CMK (cell line): ENCODE results near the gene PDE6D.

Experiments
- DNase-seq: peaks from one replicate; pipeline ENCODE4 v3.0.0-alpha.2; 2010; ENCODE audit warnings: low read depth

PDE6D gene

DNA sequence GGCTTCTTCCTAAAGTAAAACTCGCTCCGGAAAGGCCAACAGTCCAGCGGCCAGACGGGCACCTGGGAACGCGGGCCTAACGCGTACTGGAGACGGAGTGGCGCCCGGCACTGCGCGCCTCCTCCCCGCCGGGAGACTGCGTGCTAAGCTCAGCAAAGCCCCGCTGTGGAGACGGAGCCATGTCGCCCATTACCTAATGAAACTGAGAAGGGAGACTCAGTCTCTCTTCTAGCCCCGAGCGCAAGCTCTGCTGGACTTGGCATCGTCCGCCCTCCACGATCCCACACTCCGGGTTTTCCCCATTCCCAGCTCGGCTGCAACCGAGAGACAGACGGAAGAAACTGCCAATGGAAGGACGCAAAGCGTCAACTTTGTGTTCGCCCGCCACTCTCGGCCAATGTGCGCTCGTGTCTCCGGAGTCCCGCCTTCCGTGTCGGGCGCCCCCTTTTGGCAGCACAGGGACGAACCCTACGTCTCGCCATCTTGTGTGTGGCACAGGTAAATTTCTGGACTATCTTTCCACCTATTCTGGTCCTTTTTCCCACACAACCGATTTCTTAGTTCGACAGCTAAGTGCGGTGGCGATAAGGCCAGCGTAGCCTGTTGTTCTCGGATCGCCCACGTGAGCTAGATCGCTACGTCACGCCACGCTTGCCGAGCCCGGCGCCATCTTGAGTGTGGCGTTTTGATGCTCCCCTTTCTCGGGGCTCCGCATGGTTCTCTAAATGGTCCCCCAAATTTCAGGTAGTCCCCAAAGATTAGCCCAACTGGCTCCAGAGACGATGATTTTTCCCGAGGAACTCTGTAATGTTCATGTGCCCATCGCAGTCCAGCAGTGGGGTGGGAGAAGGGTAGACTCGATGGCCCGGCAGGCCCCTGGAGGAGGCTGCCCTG, 74.1 kb downstream of the PDE6D start:
- peak; percentile 96 for DNase-seq

DNA sequence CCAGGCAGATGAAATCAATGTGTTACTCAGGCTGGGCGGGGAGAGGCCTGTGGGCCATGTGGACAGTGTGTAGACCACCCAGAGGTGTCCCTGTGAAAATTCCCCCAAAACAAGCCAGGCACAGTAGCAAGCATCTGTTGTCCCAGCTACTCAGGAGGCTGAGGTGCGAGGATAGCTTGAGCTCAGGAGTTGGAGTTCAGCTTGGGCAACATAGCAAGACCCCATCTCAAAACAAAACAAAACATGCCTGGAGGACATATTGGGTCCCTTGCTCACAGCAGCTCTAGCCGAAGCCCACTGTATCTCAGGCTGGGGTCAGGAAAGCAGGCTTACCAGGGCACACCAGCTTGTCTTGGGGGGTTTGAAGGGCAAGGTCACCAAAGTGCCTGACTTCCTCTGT, 77.1 kb downstream of the PDE6D start:
- DNase-seq = no peak

DNA sequence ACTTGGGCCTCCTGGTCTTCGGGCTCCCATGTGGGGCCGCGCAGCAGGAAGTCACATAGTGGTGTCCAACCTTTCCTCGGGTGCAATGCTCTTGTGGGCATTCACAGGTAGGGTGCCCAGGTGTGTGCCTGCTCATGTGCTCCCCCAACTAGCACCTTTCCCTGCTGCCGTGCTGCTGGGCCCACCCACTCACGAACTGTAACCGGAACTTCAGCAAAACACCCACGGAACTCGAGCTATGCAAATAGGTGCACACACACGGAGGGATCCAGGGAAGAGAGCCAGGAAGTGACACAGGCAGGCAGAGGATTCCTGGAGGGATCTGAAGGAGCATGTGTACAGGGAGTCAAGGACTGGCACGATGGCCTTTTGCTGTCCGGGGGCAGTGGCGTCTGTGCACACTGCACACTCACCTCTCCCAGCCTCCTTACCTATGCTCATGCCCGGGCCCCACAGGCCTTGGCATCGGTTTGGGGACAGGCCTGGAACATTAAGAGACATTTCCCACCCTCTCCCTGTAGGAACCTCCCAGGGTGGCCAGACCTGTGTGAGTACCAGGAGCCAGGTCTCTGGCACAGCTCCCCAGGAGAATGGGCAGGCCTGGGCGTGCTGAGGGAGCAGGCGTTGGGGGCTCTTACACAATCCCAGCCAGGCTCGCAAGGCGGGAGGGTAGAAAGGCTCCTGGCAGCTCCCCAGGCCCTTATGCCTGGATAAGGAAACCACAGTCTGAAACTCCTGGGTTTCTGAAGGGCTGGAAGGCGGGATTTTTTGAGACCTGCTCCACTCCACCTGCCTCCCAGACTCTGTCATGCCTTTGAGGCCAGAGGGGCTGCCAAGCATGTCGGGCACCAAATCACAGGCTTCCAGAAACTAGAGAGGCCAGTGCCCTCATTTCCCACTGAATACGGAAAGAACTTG, 79.4 kb downstream of the PDE6D start:
- DNase-seq = no peak

DNA sequence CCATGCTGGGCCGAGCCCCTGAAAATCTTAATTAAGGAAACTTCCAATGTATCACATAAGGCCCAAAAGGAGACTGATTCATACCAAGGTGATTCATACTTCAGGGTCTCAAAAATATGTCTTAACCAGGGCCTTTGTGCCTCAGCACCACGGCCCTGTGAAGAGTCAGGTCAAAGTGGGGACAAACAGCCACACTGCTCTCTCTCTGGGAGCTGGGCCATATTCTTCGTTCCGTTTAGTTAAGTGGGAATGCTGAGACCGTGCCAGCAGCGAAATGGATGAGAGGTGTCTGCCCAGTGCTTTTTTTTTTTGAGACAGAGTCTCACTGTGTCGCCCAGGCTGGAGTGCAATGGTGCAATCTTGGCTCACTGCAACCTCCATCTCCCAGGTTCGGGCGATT, 82.1 kb downstream of the PDE6D start:
- no peak for DNase-seq

DNA sequence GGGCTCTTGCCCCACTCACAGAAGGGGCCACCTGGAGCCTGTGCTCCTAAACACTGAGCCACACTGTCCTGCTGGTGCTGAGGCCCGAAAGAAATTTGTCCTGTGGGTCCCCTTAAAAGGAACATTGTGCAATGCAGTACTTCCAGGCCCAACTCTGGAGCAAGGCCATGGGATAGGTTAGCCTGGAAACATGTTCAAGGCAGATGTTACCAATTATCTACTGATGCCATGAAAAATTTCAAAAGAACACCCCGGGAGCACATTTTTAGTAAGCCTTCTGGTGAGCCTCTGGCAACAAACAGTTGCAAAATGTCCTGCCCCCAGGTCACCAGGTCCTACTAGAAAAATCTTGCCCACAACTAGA, 85.1 kb downstream of the PDE6D start:
- no peak for DNase-seq

DNA sequence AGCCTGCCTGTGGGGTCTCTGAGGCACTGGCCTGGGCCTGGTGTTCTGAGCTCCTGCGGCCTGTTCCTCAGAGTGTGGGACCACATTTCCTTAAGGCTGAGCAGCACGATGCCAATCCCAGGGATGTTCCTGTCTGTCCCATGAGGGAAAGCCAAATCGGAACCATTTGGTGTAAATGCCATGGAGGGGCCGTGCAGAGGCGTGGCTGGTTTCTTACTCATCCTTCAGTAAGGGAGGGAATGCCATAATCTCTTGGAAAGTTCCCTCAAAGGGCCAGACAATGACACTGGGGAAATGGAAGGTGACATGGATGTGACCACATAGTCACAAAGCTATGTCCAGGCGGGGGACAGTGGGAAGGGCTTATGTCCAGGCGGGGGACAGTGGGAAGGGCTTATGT, 87.1 kb downstream of the PDE6D start:
- DNase-seq = no peak

DNA sequence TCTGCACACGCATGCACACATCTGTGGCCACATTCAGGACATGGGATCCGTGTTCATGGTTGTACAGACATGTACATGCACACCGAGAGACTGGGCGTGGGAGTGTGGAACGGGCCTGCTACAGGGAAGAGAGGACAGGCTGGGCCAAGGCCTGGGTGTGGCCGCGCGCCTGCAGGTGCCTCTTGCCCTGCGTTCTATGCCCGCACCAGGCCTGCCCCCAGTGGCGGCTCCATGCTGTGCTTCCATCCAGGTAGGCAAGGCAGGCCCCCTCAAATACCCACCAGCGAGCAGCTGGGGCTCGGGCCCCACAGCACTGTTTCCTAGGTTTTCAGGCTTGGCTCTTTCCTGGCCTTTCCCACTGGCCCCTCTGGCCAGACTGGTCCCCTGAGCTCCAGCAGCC, 88.2 kb downstream of the PDE6D start:
- DNase-seq = no peak

DNA sequence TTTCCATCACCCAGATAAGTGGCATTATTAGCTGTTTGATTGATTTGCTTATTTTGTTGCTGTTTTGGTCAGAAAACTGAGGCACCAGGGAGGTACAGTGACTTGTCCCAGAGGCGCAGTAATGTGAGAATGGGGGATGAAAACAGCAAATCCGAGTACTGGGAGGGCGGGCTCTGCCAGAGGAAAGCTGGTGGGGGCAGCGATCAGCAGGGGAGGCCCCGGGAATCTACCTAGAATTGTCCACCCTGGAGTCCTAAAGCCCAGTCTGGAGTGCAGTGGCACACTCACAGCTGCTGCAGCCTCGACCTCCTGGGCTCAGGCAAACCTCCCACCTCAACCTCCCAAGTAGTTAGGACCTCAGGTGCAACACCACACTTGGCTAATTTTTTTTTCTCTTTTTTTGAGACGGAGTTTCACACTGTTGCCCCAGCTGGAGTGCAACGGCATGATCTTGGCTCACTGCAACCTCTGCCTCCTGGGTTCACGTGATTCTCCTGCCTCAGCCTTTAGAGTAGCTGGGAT, 89.8 kb downstream of the PDE6D start:
- no peak for DNase-seq

DNA sequence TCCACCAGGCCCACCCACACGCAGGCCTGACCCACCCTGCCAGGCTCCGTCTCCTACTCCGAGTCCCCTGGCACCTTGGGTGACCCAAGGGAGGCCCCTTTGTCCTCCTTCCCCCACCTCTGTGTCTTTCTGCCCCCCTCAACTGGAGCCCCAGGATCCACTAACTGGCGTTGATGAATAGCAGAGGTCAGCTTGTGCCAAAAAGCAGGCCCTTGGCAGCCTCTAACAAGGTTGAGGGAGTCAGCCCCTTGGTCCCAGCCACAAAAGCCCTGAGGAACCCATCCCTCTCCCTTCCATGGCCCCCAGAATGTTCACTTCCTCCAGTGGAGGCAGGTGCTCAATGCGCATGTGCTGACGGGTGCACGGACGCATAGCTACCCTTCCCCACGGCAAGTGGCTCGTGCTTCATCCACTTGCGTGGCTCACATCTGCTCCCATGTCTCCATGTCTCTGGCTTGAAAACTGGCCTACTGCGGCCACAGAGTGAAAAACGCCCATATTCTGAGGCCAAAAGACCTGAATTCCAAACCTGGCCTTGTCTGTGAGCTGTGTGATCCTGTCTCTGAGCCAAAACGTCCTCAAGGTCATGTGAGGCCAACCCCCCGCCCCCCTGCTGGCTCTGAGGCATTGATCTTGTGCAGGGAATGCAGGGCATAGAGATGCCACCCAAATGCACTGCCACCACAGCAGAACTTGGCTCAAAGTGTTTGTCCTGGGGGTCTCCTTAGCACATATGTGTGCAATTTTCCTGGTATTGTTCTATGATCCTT, 91.8 kb downstream of the PDE6D start:
- no peak for DNase-seq

DNA sequence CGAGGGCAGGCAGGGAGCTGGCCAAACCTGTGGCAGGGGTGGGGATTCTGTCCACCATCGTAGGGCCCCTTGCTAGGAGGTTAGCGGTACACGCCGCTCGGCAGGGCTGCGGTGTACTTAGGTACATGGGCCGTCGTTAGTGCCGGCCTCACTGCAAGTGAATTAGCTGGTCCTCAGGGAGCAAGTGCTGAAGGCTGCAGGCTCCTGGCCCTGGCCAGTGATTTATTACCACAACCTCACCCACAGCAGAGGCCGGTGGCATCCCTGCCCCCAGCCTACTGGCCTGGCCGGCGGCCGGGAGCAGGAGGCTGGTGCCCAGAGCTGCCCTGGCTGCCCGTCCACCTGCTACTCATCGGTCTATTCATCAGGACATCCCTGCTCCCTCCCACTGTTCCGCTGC, 92.4 kb downstream of the PDE6D start:
- DNase-seq = no peak

DNA sequence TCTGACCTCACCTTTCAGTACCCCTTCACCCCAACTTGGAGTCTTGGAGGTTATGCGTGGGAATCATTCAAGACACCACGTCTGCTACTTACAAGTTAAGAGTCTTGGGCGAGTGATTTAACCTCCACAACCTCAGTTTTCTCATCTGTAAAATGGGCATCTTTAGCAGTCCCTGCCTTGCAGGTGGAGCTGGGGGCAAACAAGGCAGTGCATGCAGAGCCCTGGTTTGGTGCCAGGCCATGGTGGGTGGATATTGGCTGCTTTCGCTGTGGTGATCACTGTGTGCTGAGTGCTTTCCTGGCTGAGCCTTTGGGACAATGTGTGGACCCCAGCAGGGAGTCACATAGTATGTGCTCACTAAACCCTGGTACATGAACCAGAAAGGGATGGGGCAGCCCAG, 93.1 kb downstream of the PDE6D start:
- no peak for DNase-seq

DNA sequence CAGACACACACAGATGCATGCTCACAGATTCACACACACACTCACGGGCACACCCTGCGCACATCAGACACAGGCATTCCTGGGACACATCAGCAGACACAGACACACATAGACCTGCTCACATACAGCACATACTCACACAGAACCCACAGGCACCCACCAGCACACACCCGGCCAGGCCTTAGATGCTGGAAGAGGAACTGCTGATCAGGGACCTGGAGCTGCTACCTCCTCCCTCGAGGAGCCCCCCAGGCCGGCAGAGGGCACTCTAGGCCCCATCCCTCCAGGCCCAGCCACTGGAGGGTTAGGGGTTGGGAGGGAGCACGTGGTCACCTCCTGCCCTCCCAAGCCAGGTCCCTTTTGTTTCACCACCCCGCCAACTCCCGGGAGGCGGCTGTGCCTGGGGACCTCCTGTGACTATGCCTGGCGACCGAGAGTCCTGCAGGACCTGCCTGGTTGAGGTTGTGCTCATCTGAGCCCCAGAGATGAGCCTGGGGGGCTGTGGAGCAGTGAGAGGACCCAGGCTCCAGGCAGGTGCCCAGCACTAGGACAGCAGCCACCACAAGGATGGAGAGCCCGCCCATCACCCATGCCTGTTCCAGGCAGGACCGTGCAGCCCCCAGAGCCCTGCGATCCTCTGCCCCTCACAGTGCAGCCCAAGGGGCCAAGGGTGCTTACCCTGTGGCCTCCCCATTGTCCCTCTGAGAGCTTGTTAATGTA, 93.8 kb downstream of the PDE6D start:
- DNase-seq = peak; percentile 92

DNA sequence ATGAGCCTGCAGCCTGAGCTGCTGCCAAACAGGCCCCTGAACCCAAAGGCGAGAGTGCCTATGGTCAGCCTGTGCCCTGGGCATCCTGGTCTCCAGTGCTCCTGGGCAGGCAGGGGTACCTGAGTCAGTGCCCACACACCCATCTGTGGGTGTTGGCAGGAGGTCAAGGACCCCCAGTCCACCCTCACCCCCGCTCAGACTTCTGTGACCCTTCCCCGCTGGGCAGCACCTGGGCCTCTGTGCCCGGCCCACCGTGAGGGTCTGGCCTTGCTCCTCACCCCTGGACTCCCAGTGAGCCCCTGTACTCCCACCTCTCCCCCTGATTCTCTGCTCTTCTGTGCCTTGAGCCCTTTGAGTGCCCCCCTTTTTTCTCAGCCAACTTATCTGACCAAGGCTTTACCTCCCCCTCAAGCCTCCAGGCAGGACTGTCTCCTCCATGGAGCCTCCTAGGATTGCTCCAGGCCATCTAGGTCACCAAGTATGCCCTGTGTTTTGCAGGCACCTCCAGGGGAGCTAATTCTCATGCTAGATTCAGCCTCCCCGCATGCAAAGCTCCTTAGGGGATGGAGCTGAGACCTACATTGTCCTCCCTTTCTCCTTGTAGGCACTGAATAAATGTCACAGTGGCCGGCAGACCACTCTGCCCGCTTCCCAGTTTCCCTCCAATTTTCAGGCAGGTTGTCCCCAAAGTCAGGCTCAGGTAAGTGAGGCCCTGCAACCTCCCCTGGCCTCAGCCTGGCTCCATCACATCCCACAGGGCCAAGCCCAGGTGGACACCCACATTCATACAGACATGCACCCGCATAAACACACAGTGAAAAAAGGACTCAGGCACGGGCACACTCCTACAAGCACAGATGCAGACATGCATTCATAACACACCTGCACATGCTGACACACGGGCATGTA, 94.6 kb downstream of the PDE6D start:
- DNase-seq = no peak

DNA sequence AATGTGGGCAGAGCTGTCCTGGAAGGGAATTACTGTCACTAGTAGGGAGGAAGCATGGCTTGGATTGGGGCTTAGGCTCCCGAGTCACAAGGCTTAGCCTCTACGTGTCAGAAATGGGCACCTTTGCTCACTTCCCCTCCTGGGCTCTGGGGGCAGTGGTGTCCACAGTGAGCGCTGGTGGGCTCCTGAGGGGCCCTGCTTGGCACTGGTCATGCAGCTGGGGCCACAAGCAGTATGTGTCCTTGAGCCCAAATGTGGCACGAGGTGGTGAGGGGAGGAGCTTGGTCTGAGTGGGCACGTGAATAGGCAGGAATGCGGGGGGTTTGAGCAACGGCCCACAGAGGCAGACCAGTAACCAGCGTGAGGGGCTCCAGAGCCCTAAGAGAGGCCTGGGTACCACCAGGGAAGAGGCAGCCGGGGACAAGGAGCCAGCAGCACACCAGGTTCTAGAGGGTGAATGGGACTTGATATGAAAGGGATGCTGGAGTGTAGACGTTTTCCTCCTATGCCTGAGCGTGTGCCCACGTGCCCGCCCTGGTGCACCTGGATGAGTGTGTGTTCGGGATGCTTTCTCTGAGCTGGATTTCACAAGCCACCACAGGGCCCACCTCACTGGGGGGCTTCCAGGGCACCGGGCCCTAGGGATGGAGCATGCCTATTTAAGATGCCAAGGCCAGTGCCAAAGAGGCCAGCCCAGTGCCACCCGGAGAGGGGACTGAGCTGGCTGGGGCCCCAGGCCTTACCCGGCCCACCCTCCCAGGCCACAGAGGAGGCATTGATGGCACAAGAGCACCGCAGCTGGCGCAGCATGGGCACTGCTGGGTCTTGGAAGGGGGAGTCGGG, 95.5 kb downstream of the PDE6D start:
- no peak for DNase-seq

DNA sequence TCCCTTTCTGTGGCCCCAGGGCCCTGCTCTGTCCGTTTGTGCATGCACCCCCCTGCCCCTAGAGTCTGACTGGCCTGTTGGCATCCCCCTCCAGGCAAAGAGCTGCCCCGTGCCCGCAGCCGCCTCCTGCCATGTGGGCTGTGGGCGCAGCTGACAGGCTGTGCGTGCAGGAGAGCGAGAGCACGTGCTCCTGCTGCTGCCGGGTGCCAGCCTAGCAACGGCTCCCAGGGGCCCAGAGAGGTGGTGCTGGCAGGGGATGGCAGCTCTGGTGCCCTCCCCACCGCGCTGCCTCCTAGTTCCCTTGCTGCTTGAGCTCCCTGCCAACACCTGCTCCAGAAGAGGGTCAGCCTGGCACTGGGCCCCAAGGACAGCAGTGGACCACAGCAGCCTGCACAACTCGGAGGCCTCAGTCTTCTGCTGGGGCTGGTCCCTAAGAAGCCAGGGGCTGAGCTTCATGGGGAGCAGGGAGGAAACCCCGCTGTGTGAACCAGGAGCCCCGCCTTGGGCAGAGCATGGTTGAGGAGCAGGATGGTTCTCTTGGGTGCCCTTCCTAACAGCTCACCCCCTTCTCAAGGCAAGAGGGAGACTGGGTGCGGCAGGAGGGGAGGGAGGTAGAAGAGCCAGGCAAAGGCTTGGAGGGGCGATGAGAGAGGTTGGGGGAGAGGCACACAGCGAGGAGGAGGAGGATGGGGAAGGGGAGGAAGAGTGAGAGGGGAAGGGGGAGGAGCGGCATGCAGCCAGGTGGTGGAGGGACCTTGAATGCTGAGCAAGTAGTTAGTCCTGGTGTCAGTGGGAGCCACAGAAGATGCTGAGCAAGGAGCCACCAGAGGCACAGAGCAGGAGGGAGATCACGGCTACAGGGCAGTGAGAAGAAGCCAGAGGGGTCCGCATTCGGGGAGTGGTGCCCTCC, 96.5 kb downstream of the PDE6D start:
- DNase-seq = no peak

DNA sequence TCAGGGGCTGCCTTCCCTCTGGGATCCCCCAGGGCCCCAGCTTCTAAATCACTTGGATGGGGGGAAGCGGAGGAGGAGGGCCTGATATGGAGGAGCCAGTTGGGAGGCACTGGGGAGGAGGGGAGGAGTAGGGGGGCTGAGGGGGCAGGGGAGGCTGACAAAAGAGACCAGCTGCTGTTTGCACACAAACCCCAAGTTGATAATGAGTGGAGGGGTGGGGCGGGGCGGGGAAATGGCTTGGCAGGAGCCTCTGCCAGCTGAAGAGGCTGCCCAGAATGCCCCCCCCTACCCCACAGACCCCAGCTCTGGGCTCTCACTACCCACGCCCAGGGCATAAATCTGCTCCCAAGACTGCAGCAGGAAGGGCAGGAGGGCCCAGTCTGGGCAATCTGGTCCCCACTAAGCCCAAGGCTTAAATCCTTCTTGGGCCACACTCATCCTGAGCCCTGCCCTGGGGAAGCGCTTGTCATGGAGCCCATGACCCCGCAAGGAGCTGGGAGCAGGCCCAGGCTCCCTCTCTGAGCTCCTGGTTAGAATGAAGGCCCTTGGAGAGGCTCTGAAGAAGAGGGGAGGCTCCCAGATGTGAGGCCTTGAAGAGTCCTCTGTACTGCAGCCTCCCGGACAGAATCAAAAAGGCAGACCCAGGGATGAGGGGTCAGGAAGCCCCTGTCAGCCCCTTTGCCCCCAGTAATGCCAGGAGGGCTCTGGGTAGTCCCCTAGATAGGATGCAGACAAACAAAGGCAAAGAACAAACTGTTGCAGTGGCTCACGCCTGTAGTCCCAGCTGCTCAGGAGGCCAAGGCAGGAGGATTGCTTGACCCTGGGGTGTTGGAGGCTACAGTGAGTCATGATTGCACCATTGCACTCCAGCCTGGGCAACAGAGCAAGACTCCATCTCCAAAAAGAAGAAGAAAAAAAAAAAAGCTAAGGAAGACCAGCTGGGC, 97.5 kb downstream of the PDE6D start:
- DNase-seq = no peak

DNA sequence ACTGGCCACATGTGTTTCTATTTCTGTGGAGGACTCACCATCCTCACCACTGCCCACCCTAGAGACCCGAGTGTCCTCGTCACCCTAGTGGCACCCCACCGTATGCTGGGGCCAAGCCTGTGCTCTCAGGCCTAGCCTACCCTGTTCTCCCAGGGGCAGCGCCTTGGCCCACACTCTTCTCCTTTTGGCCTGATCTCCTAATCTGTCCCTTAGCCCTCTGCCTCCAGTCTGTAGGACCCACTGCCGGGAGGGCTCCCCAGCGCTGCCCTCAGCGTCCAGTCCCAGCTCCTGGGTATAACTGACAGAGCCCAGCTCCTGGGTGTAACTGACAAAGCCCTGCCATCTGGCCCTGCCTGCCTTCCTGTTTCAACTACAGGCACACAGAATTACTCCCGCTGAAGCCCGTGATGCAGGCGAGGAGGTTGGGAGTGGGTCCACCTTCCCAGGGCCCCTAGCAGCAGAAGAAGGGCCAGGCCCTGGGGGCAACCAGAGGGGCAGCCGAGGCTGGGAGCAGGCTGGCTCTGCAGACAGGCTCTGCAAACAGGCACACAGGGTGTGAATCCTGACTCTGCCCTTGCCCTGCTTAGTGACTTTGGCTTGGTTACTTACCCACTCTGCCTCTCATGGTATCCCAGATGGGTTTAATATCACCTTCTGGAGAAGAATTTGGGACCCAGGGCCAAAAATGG, 98.3 kb downstream of the PDE6D start:
- no peak for DNase-seq
